ENCODE measurements around the gene APH1A.

DNA sequence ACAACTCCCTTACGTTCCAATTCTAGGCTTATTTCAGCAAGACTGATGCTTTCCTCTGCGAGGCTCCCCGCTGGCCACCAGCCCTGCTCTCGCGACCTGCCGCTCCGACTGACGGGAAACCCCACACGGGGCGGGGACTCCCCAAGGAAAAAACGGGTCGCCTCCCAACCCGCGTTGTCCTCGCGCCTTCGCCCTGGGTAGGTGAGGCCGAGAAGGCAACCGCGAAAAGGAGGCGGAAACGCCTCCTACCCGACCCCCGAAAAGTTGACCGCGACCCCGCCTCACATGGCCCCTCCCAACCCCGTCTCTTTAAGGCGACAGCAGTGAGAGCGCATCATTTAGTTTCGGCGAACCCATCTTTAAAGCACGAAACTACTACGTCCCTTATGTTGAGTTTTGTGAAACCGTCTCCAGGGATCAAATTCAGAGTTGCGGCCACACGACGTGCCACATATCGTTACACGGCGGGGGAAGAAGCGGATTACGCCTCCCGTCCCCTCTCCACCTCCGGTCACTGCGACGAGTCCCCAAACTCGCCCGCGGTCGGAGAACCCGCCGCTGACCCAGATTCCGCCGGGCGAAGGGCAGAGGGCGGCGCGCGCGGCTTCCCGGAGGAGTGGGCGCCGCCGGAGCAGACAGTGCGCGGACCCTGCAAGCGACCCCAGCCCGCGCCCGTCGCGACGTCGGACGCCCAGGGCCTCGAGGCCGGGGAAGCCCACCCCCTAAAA lies 34.1 kb downstream of the APH1A start:
- TF ChIP-seq, protein P1, sequence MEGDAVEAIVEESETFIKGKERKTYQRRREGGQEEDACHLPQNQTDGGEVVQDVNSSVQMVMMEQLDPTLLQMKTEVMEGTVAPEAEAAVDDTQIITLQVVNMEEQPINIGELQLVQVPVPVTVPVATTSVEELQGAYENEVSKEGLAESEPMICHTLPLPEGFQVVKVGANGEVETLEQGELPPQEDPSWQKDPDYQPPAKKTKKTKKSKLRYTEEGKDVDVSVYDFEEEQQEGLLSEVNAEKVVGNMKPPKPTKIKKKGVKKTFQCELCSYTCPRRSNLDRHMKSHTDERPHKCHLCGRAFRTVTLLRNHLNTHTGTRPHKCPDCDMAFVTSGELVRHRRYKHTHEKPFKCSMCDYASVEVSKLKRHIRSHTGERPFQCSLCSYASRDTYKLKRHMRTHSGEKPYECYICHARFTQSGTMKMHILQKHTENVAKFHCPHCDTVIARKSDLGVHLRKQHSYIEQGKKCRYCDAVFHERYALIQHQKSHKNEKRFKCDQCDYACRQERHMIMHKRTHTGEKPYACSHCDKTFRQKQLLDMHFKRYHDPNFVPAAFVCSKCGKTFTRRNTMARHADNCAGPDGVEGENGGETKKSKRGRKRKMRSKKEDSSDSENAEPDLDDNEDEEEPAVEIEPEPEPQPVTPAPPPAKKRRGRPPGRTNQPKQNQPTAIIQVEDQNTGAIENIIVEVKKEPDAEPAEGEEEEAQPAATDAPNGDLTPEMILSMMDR (IDR thresholded peaks at IDR 0.05; ENCODE audit: insufficient read depth, low read length) = no peak
- TF ChIP-seq, protein P2, sequence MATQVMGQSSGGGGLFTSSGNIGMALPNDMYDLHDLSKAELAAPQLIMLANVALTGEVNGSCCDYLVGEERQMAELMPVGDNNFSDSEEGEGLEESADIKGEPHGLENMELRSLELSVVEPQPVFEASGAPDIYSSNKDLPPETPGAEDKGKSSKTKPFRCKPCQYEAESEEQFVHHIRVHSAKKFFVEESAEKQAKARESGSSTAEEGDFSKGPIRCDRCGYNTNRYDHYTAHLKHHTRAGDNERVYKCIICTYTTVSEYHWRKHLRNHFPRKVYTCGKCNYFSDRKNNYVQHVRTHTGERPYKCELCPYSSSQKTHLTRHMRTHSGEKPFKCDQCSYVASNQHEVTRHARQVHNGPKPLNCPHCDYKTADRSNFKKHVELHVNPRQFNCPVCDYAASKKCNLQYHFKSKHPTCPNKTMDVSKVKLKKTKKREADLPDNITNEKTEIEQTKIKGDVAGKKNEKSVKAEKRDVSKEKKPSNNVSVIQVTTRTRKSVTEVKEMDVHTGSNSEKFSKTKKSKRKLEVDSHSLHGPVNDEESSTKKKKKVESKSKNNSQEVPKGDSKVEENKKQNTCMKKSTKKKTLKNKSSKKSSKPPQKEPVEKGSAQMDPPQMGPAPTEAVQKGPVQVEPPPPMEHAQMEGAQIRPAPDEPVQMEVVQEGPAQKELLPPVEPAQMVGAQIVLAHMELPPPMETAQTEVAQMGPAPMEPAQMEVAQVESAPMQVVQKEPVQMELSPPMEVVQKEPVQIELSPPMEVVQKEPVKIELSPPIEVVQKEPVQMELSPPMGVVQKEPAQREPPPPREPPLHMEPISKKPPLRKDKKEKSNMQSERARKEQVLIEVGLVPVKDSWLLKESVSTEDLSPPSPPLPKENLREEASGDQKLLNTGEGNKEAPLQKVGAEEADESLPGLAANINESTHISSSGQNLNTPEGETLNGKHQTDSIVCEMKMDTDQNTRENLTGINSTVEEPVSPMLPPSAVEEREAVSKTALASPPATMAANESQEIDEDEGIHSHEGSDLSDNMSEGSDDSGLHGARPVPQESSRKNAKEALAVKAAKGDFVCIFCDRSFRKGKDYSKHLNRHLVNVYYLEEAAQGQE (IDR thresholded peaks at IDR 0.05; ENCODE audit: insufficient replicate concordance, low read depth) = peak; percentile 45
- TF ChIP-seq SPI1 (IDR thresholded peaks at IDR 0.05; ENCODE audit: borderline replicate concordance, low read depth) = no peak
- TF ChIP-seq POLR2AphosphoS5 (IDR thresholded peaks at IDR 0.05; ENCODE audit: low read depth) = peak; percentile 72; the same call in 1 of the 2 replicates
- no peak for TF ChIP-seq GABPA (IDR thresholded peaks at IDR 0.05; ENCODE audit: low read depth)
